Brain microvascular endothelial cell (primary cell): ENCODE data around the gene LRP1B.

Source experiments
- DNase-seq: peaks from one replicate; pipeline ENCODE4 v3.0.0-alpha.2; 2020
- H3K27ac ChIP-seq: fragments of 250-450 bp; sonication (Bioruptor Pico); 2 replicates; pipeline ENCODE4 v1.5.1; 2020; ENCODE audit warnings: mild to moderate bottlenecking, moderate library complexity
- H3K27me3 ChIP-seq: fragments of 250-450 bp; sonication (Bioruptor Pico); replicated peaks from 2 replicates; pipeline ENCODE4 v1.5.1; 2020; ENCODE audit warnings: mild to moderate bottlenecking
- H3K36me3 ChIP-seq: fragments of 250-450 bp; sonication (Bioruptor Pico); replicated peaks from 2 replicates; pipeline ENCODE4 v1.5.1; 2020; ENCODE audit warnings: mild to moderate bottlenecking
- H3K4me3 ChIP-seq: 2 replicates; pipeline ENCODE4 v1.5.1; 2011; ENCODE audit warnings: low read depth, mild to moderate bottlenecking, control low read depth, low read length, moderate library complexity
- CTCF ChIP-seq: IDR thresholded peaks from 2 replicates; pipeline ENCODE4 v1.5.1; 2011; ENCODE audit warnings: low read depth, mild to moderate bottlenecking, moderate library complexity, low read length, control low read depth, inconsistent platforms; ENCODE audit errors: missing control alignments
- in situ Hi-C: cut with HindIII; loops from 2 replicates; pipeline ENCODE4 v1.10.0; 2017; ENCODE audit warnings: low sequenced_read_pairs, low pct_ligation_motif_present

Gene LRP1B

GRCh38 chr2:140680862-140681261 is 1450.0 kb downstream of the LRP1B start:
- no peak for TF ChIP-seq CTCF
- Histone ChIP-seq H3K27ac (no peak overlapping the region), H3K27me3 (no peaks in the 10 kb centered on the region), H3K36me3 (no peaks in the 10 kb centered on the region), H3K4me3 (no peak overlapping the region)
- no peak for DNase-seq
- in situ Hi-C loops = no loop called here

- Histone ChIP-seq H3K4me3 (no peak overlapping the region), H3K27me3 (no peaks in the 10 kb centered on the region), H3K36me3 (no peaks in the 10 kb centered on the region), H3K27ac (no peak overlapping the region)
- DNase-seq = no peak
- in situ Hi-C loops = no loop called here
- no peak for TF ChIP-seq CTCF
These were observed 1451.1 kb downstream of the LRP1B start for GRCh38 chr2:140679752-140680151.

GRCh38 chr2:140669911-140670310 is 1460.9 kb downstream of the LRP1B start:
- H3K27ac ChIP-seq = no peak overlapping the region
- in situ Hi-C loops = no loop called here
- no peak for DNase-seq

GRCh38 chr2:140667203-140667602 is 1463.6 kb downstream of the LRP1B start:
- Histone ChIP-seq H3K27me3 (no peaks in the 10 kb centered on the region), H3K27ac (no peak overlapping the region), H3K4me3 (no peak overlapping the region), H3K36me3 (no peaks in the 10 kb centered on the region)
- no peak for DNase-seq
- no peak for TF ChIP-seq CTCF
- in situ Hi-C loops = no loop called here

More at GRCh38 chr2:140669911-140670310, 1460.9 kb downstream of the LRP1B start:
- Histone ChIP-seq H3K27me3 (no peaks in the 10 kb centered on the region), H3K4me3 (no peak overlapping the region), H3K36me3 (no peaks in the 10 kb centered on the region)
- no peak for TF ChIP-seq CTCF

GRCh38 chr2:140662504-140662903 is 1468.3 kb downstream of the LRP1B start:
- no peak for TF ChIP-seq CTCF
- no peaks in the 10 kb centered on the region for H3K27me3 ChIP-seq
- in situ Hi-C loops = no loop called here
- H3K27ac ChIP-seq = no peak overlapping the region
- DNase-seq = no peak
- no peaks in the 10 kb centered on the region for H3K36me3 ChIP-seq
- H3K4me3 ChIP-seq = no peak overlapping the region
